Superior temporal gyrus (tissue), 1 donor: Measurements from ENCODE around the gene ZNF3.
"Not testable (repeated sequence)": the region's sequence is repeated elsewhere in the genome, so short reads cannot be mapped to it uniquely, and the experiment has no call there.

Experiments
- DNase-seq: peaks from one replicate; pipeline ENCODE4 v3.0.0-alpha.2; 2016; ENCODE audit errors: extremely low spot score

ZNF3 gene

DNA sequence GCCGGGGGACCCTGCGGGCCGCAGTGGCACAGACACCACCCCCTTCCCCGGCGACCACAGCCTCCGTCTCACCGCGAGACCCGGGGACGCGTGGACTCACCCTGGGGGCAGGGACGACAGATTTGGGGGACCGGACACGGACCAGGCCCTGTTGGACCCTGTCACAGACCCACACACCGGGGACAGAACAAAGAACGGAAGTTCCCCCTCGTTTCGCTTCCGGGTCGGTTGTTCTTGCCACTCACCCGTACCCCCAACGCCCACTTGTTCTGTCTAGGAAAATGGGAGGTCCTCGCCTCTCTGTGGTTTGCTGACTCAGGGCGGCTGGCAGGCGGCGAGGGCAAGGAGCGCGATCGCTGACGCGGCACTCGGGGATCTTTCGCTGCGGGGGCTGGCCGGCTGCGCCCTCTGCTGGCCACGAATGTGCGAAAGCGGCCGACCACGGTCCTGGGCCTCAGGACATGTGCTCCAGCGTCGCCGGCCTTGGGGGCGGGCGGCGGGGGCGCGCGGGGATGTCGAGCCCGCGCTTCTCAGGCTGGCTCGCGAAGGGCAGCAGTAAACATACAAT, at the start of gene ZNF3:
ZNF3 (minus strand) TSS at position 189 of the 568 bp plus-strand sequence. CDS start 4,366 bp downstream, outside the sequence.
- DNase-seq = peak; percentile 99

DNA sequence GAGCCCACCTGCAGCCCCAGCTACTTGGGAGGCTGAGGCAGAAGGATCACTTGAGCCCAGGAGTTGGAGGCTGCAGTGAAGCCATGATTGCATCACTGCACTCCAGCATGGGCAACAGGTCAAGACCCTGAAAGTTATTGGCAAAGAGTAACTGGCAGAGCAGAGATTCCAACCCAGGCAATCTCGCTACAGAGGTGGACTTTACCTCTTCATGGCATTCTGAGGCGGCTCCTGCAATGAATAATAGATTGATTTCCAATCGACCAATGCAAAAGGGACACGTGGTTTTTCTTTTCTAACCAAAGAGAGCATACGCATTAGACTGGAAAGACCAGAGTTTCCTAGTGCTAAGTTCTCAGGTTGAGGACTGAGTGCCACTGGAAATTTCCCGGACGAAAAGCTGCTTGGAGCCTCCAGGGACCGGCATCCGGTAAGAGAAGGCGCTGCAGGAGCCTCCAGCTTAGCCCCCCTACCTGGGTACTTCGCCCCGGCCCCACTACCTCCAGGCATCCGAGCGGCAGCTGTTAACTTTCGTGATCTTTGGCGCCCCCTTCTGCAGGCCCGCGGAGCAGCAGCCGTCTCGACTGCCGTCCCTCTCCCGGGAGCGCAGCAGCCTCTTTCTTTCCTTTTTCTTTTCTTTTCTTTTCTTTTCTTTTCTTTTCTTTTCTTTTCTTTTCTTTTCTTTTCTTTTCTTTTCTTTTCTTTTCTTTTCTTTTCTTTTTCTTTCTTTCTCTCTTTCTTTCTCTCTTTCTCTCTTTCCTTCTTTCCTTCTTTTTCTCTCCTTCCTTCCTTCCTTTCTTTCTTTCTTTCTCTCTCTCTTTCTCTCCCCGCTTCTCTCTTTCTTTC, 49.3 kb upstream of the ZNF3 start:
- DNase-seq = peak; percentile 83

DNA sequence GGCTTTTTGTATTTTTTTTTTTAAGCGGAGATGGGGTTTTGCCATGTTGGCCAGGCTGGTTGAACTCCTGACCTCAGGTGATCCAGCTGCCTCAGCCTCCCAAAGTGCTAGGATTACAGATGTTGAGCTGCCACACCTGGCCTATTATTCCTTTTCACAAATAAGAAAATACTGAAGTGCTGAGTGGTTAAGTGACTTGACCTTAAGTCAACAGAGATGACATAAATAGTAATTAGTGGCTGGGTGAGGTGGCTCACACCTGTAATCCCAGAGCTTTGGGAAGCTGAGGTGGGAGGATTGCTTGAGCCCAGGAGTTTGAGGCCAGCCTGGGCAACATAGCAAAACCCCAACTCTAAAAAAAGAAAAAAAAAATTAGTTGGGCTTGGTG, 48.7 kb upstream of the ZNF3 start:
- DNase-seq = not testable (repeated sequence)

DNA sequence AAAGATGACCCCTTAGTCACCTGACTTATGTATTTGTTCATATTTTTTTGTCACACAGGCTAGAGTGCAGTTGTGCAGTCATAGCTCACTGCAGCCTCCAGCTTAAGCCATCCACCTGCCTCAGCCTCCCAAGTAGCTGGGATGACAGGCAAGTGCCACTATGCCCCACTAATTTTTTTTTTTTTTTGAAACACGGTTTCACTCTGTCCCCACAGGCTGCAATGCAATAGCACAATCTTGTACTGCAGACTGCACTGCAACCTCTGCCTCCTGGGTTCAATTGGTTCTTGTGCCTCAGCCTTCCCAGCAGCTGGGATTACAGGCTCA, 47.1 kb upstream of the ZNF3 start:
- DNase-seq = no peak

DNA sequence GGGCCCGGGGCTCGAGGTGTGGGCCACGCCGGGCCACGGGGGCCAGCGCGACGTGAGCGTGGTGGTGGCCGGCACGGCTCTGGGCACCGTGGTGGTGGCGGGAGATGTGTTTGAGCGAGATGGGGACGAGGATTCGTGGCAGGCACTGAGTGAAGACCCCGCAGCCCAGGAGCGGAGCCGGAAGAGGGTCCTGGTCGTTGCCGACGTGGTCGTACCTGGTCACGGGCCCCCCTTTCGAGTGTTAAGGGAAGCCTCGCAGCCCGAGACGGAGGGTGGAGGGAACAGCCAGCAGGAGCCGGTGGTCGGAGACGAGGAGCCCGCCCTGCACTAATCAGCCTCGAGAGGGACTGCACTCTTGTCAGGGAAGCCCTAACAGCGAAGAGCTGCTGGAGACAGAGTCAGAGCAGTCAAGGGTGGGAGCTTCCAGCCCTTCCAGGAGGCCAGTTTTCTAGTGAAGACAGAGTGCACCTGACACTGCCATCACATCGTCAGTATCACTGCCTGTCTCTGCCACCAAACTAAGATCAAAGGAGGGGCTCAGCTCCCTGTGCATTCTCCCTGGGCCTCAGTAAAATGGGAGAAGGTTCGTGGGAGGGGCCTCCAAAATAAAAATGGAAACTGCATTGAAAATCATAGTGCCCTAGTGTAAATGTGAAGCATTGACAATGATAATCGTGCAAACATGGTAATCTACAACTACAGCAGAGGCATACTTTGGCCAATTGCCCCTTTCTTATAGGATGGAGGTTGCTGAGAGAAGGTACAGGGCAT, 46.5 kb upstream of the ZNF3 start:
- no peak for DNase-seq

DNA sequence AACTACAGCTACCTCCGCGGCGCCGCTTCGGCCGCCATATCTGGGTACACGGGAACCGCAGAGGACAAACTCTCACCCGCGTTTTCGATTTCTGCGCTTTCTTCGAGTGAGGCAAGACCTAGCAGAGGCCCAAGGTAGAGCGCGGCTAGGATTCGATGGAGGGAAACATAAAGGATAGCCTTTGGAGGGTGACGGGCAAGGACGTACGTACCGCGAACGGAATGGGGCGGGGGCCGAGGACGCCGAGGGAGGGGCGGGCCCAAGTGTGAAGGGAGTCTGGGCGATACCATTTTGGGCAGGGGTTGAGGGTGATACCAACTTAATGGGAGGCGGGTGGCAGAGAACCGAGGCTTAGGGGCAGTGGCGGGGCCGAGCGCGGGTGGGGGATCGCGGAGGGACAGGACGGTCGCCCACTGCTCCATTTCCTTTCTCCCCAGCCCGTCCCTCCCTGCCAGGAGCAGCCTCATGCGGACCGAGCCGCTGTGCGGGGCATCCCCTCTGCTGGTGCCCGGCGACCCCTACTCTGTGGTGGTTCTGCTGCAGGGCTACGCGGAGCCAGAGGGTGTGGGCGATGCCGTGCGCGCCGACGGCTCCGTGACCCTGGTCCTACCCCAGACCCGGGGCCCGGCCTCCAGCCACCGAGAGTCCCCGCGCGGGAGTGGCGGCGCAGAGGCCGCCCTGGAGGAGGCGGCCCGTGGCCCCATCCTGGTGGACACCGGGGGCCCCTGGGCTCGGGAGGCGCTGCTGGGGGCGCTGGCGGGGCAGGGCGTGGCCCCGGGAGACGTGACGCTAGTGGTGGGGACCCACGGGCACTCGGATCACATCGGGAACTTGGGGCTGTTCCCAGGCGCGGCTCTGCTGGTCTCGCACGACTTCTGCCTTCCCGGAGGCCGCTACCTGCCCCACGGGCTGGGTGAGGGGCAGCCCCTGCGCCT, 45.7 kb upstream of the ZNF3 start, which contains the start of gene MBLAC1:
MBLAC1 (plus strand) TSS at position 37 of the 935 bp plus-strand sequence; CDS start at position 466, 429 bp downstream.
- DNase-seq = peak; percentile 93

DNA sequence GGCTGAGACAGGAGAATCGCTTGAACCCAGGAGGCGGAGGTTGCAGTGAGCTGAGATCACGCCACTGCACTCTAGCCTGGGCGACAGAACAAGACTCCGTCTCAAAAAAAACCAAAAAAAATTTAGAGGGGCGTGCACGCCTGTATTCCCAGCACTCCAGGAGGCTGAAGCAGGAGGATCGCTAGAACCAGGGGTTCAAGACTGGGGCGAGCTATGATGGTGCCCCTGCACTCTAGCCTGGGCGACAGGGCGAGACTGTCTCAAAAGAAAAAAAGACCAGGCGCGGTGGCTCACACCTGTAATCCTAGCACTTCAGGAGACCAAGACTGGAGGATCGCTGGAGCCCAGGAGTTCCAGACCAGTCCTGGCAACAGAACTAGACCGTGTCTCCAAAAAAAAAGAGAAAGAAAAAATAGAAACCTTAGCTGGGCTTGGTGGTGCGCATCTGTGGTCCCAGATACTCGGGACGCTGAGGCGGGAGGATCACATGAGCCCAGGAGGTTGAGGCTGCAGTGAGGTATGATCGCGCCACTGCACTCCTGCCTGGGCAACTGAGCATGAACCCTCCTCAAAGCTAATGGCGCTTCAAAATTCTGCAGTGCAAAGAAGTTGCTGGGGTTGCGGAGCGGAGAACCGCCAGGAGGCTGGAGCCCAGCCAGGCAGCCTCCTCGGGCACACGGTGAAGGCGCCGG, 44.9 kb upstream of the ZNF3 start:
- DNase-seq = no peak

DNA sequence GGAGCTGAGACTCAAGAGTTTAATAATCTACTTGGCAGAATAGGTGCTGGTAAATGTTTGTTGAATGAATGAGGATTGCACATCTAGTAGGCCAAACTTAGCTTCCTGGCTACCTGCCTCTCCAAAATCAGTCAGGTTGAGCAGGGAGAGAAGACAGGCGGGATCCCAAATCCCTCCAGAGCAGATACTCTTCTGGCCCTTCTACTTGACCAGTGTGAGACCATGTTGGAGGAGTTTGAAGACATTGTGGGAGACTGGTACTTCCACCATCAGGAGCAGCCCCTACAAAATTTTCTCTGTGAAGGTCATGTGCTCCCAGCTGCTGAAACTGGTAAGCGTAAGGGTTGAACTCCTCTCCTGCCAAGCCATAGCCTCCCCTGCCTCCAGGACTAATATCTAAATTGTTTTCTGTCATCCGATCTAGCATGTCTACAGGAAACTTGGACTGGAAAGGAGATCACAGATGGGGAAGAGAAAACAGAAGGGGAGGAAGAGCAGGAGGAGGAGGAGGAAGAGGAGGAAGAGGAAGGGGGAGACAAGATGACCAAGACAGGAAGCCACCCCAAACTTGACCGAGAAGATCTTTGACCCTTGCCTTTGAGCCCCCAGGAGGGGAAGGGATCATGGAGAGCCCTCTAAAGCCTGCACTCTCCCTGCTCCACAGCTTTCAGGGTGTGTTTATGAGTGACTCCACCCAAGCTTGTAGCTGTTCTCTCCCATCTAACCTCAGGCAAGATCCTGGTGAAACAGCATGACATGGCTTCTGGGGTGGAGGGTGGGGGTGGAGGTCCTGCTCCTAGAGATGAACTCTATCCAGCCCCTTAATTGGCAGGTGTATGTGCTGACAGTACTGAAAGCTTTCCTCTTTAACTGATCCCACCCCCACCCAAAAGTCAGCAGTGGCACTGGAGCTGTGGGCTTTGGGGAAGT, 43.0 kb upstream of the ZNF3 start:
- DNase-seq = no peak

DNA sequence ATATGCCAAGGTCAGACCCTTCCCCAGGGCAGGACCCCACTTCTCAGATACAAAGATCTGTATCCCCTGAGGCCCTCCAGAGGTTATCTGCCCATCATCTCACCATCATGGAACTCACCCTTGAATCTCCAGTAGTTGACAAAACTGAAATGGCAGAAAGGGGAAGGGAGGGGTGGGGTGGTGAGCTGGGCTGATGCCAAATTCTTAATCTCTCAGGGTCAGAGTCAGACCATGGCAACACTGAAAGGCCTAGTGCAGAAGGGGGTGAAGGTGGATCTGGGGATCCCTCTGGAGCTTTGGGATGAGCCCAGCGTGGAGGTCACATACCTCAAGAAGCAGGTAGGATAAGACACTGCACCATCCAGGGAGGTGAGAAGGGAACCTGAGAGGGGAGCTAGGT, 41.0 kb upstream of the ZNF3 start:
- DNase-seq = no peak

DNA sequence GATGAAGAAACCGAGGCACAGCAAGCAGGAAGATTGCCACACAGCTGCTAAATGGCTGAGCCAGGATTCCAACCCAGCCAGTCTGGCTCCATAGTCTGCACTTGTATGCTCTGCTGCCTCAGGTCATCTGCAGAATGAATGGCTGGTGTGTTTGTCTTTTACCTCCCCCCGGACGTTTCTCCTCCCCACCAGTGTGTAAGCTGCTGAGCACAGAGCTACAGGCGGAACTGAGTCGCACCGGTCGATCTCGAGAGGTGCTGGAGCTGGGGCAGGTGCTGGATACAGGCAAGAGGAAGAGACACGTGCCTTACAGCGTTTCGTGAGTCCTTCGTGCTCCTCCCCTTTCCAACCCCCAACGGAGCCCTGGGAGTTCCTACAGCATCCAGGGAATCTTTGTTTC, 40.5 kb upstream of the ZNF3 start:
- no peak for DNase-seq

DNA sequence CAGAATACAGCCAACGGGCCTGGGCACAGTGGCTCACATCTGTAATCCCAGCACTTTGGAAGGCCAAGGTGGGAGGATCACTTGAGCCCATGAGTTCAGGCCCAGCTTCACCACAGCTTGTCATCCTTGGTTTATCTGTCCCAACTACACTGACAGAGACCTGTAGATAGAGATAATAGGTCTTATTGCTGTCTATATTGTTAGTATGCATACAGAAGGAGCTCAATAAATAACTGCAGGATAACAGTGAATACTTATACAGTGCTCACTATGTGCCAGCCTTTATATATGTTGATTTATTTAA, 39.2 kb upstream of the ZNF3 start:
- DNase-seq = no peak

DNA sequence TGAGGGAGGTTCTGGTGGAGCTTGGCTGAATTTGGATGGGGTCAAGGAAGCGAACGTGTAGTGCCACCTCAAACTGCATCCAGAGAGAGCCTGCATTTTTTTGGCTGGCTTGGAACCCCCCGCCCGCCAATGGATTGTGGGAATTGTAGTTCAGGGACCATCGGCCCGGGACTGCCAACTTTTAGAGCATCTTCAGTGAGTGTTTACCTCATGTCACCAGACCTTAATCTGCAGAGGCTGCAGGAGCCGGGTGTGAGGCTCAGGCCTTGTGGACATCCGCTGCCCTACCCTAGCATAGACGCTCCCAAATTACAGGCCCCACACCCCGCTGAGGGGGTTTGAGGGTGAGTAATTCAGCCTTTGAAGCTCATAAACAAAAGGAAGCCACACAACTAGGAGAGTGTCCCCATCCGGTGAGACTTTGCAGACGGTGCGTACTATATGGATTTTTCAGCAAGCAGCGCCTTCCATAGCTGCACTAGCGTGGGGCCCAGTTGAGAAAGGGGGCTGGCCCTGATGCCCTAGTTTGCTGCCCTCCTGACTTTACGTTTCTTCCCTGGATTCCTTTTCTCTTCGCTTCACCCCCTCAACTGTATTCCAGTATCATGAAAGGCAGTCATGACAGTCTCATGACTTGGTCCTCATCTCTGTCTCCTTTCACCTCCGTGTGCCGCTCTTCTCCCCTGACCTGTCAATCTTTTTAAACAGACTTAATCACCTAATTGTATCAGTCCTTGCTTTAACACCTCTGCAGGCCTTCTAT, 38.6 kb upstream of the ZNF3 start:
- peak; percentile 87 for DNase-seq

DNA sequence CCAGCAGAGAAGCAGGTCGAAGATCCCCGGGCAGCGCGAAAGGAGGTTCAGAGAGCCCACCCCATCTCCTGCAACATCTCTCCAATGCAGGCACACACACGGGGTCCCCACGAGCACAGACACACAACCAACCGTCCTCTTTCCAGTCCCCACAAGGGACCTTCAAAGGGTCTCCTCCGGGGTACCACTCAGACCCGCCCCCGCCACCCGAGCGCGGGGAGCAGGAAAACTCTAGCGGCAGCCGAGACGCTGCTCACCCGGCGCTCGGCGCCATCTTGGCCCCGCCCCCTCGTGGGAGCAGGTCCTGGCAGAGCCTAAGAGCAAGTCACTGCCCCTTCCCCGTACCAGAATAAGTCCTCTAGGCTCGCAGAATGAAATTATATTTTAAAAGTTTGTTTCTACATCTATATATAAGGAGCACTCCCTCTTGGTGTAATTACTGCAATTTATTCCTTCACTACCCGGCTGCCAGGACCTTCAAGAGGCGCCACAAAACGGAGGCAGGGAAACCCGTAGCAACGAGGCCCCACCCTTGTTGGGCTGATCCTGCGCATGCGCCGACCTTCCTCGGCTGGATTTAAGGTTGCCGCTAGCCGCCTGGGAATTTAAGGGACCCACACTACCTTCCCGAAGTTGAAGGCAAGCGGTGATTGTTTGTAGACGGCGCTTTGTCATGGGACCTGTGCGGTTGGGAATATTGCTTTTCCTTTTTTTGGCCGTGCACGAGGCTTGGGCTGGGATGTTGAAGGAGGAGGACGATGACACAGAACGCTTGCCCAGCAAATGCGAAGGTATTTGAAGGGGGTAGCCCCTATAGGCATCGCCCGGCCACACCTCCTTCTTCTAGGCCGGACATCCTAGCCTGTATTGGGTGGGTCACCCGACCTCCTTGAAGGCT, 37.8 kb upstream of the ZNF3 start, which contains the start of the genes CNPY4 and TAF6:
CNPY4 (plus strand) TSS at position 563 of the 898 bp plus-strand sequence; CDS start at position 674, 111 bp downstream.
TAF6 (minus strand) TSS at position 287 of the 898 bp plus-strand sequence. CDS start 5,149 bp downstream, outside the sequence.
- peak; percentile 99 for DNase-seq

DNA sequence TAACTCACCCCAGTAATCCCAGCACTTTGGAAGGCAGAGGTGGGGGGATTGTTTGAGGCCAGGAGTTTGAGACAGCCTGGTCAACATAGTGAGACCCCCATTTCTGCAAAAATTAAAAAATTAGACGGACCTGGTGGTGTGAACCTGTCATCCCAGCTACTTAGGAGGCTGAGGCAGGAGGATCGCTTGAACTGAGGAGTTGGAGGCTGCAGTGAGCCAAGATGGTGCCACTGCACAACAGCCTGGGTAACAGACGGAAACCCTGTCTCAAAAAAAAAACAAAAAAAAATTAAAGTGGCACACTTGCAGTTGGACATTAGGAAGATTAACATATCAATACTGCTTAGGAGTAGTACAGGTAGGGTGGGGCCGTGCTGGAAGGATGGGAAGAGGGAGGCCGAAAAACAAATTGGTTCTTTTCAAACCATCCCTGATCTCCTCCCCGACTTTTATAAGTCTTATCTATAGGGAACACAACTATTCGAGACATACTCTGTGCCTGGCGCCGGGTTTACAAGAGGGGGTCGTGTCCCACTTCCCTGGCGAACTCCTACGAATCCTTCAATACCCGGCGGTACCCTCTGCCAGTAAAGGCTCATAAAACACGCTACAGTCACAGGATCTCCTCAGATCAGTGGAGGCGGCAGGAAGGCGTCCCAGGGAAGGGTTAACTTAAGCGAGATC, 37.0 kb upstream of the ZNF3 start:
- no peak for DNase-seq

DNA sequence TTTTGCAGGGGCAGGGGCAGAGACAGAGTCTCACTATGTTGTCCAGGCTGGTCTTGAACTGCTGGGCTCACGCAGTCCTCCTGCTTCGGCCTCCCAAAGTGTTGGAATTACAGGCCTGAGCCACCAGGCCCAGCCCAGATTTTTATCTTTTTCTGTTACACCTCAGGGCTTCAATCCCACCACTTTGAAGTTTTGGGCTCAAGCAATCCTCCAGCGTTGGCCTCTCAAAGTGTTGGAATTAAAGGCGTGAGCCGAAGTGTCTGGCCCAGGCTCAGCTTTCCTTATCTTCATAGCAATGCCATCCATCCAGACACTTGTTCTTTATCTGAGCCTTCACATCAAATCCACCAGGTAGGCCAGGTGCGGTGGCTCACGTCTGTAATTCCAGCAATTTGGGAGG, 33.5 kb upstream of the ZNF3 start:
- DNase-seq = no peak

DNA sequence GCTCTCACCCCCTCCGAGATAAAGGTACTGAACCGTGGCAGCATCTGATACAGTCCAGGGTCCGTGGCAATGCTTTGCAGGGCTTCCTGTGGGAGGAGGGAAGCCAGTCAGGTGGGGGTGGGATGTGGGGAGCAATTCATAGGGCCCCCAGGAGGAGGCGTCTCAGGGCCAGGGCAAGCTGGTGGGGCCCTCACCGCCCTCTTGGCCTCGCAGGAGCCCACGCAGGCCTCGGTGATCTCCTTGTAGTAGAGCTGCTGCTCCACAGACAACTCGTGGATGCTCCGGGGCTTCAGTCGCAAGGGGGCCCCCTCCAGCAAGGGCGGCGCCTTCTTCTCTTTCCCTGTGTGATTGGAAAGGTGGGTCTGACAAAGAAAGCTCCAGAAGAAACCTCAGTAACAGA, 30.4 kb upstream of the ZNF3 start:
- no peak for DNase-seq

DNA sequence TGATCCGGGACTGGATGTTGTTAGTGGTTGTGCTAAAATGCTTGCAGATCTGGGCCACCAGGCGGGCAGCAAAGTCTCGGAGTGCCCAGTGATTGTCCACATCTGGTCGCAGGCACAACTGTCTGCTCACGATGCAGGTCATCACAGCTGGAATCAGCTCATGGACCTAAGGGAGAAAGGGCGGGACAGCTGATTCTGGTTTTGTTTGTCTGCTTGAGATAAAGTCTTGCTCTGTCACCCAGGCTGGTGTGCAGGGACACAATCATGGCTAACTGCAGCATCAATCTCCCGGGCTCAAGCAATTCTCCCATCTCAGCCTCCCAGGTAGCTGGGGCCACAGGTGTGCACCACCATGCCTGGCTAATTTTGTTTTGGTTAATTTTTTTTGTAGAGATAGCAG, 29.6 kb upstream of the ZNF3 start:
- no peak for DNase-seq
